Common myeloid progenitor, CD34-positive (primary cell): Measurements from ENCODE around the gene ANK3.

Experiments
- CTCF ChIA-PET: fragments of 350-600 bp; sonication (Branson Sonifier 250); formaldehyde crosslinking; loops from one replicate; lab custom pipeline; 2021; ENCODE audit warnings: antibody characterized with exemption; lab: Charles Lee
- POLR2A ChIA-PET: fragments of 350-600 bp; sonication (Branson Sonifier 250); formaldehyde crosslinking; loops from one replicate; lab custom pipeline; 2021; ENCODE audit warnings: antibody characterized with exemption; lab: Charles Lee
- DNase-seq, 3 donors: peaks; one replicate each; pipeline versions ENCODE4 v3.0.0 to v3.0.0-alpha.2; 2013
- H3K27ac ChIP-seq, 2 experiments: 1 replicate in 1 of 2; 2 replicates in 1 of 2; pipeline ENCODE4 v1.7.0; 2013; ENCODE audit warnings: inconsistent platforms in 2 of 2, low read length in 2 of 2, mild to moderate bottlenecking in 2 of 2, low read depth in 1 of 2, moderate library complexity in 1 of 2; ENCODE audit not compliant: severe bottlenecking in 2 of 2, insufficient read depth in 1 of 2, poor library complexity in 1 of 2
- H3K27me3 ChIP-seq, 5 experiments: replicated peaks in 2 of 5; 1 replicate in 3 of 5; 2 replicates in 2 of 5; pipeline versions ENCODE4 v1.6.1 to v1.7.0; 2013; ENCODE audit warnings: low read length in 4 of 5, mild to moderate bottlenecking in 2 of 5, moderate library complexity in 2 of 5, inconsistent platforms in 1 of 5; ENCODE audit not compliant: insufficient read depth in 5 of 5, control insufficient read depth in 4 of 5
- H3K36me3 ChIP-seq, 4 experiments: 1 replicate in 2 of 4; 2 replicates in 2 of 4; pipeline versions ENCODE4 v1.6.1 to v1.7.0; 2013; ENCODE audit warnings: low read length in 3 of 4, control low read depth in 1 of 4, mild to moderate bottlenecking in 1 of 4; ENCODE audit not compliant: control insufficient read depth in 4 of 4, insufficient read depth in 4 of 4
- H3K4me1 ChIP-seq, 4 experiments: 1 replicate in 3 of 4; 2 replicates in 1 of 4; pipeline versions ENCODE4 v1.6.1 to v1.7.1; 2013; ENCODE audit warnings: low read length in 3 of 4, mild to moderate bottlenecking in 3 of 4, control low read depth in 1 of 4, inconsistent platforms in 1 of 4, moderate library complexity in 1 of 4; ENCODE audit not compliant: control insufficient read depth in 4 of 4, insufficient read depth in 4 of 4; ENCODE audit errors: control extremely low read depth in 1 of 4
- H3K4me3 ChIP-seq, 7 experiments: 1 replicate in 4 of 7; 2 replicates in 3 of 7; pipeline versions ENCODE4 v1.5.1 to v1.7.0; 2013; ENCODE audit warnings: mild to moderate bottlenecking in 7 of 7, low read length in 6 of 7, moderate library complexity in 6 of 7, inconsistent platforms in 2 of 7, low read depth in 2 of 7, control low read depth in 1 of 7; ENCODE audit not compliant: insufficient read depth in 4 of 7, control insufficient read depth in 1 of 7; ENCODE audit errors: extremely low read depth in 1 of 7
- H3K9me3 ChIP-seq, 5 experiments: 1 replicate in 4 of 5; 2 replicates in 1 of 5; pipeline versions ENCODE4 v1.6.1 to v1.7.1; 2013; ENCODE audit warnings: low read length in 4 of 5, mild to moderate bottlenecking in 2 of 5, inconsistent platforms in 1 of 5, low read depth in 1 of 5, moderate library complexity in 1 of 5; ENCODE audit not compliant: control insufficient read depth in 4 of 5, insufficient read depth in 2 of 5; ENCODE audit errors: control extremely low read depth in 1 of 5
- WGBS: methylation state at CpG from one replicate; pipeline ENCODE4 v1.1.5; 2013; ENCODE audit not compliant: insufficient coverage; 5-methylcytosine and 5-hydroxymethylcytosine counted together

Gene ANK3

GRCh38 chr10:60413306-60414012 is 23.8 kb upstream of the ANK3 start:
- ChIA-PET CTCF (no interaction called here), POLR2A (no interaction called here)
- DNase-seq: no peak
- Histone ChIP-seq H3K27ac (no peak overlapping the region), H3K36me3 (no peaks in the 10 kb centered on the region), H3K4me3 (no peak overlapping the region), H3K27me3 (no peaks in the 10 kb centered on the region), H3K4me1 (no peaks in the 10 kb centered on the region), H3K9me3 (no peaks in the 10 kb centered on the region)
- WGBS: no CpG with 5 or more reads among the region's 2 CpGs

- POLR2A ChIA-PET: no interaction called here
- 100% methylated on average over 1 of the region's 3 CpGs for WGBS
- CTCF ChIA-PET: interaction anchor here (1.7 kb wide), 1 partner anchor 11 kb away, joined by 3 read pairs; no protein-coding TSS in a partner anchor
Measured at GRCh38 chr10:60410970-60411369, 21.3 kb upstream of the ANK3 start.

GRCh38 chr10:60409202-60409601 is 19.5 kb upstream of the ANK3 start:
- WGBS: 100% methylated on average over 1 of the region's 2 CpGs
- H3K36me3 ChIP-seq: no peaks in the 10 kb centered on the region
- POLR2A ChIA-PET: no interaction called here
- no peak for DNase-seq
- no peaks in the 10 kb centered on the region for H3K4me1 ChIP-seq
- H3K9me3 ChIP-seq: no peaks in the 10 kb centered on the region
- no peak overlapping the region for H3K27ac ChIP-seq
- no peak overlapping the region for H3K4me3 ChIP-seq
- CTCF ChIA-PET: interaction anchor here (0.5 to 1.1 kb wide), 3 partner anchors 8 to 224 kb away, joined by 3 read pairs; no protein-coding TSS in a partner anchor
- no peaks in the 10 kb centered on the region for H3K27me3 ChIP-seq

More at GRCh38 chr10:60410970-60411369, 21.3 kb upstream of the ANK3 start:
- no peaks in the 10 kb centered on the region for H3K9me3 ChIP-seq
- DNase-seq: no peak
- no peaks in the 10 kb centered on the region for H3K27me3 ChIP-seq
- H3K36me3 ChIP-seq: no peaks in the 10 kb centered on the region
- H3K4me3 ChIP-seq: no peak overlapping the region
- H3K27ac ChIP-seq: no peak overlapping the region
- H3K4me1 ChIP-seq: no peaks in the 10 kb centered on the region

GRCh38 chr10:60406182-60406581 is 16.5 kb upstream of the ANK3 start:
- no peaks in the 10 kb centered on the region for H3K36me3 ChIP-seq
- no peaks in the 10 kb centered on the region for H3K27me3 ChIP-seq
- ChIA-PET POLR2A (no interaction called here), CTCF (no interaction called here)
- H3K27ac ChIP-seq: no peak overlapping the region
- H3K4me1 ChIP-seq: no peaks in the 10 kb centered on the region
- peaks cover 0 to 4% (median 2%) of the 10 kb centered on the region in 5 experiments for H3K9me3 ChIP-seq
- DNase-seq: no peak
- no peak overlapping the region for H3K4me3 ChIP-seq
- WGBS: 100% methylated on average over 1 of the region's 3 CpGs

GRCh38 chr10:60405172-60405571 is 15.5 kb upstream of the ANK3 start:
- Histone ChIP-seq H3K36me3 (no peaks in the 10 kb centered on the region), H3K27ac (no peak overlapping the region), H3K4me1 (no peaks in the 10 kb centered on the region), H3K27me3 (no peaks in the 10 kb centered on the region), H3K4me3 (no peak overlapping the region), H3K9me3 (peaks cover 0 to 4% (median 2%) of the 10 kb centered on the region in 5 experiments)
- CTCF ChIA-PET: no interaction called here
- DNase-seq: no peak
- POLR2A ChIA-PET: no interaction called here

- CTCF ChIA-PET: no interaction called here
- POLR2A ChIA-PET: interaction anchor here (0.6 kb wide), 1 partner anchor 208 kb away, joined by 3 read pairs; no protein-coding TSS in a partner anchor
- no peak overlapping the region for H3K4me3 ChIP-seq
- H3K27ac ChIP-seq: no peak overlapping the region
- peaks cover 0 to 4% (median 2%) of the 10 kb centered on the region in 5 experiments for H3K9me3 ChIP-seq
- no peaks in the 10 kb centered on the region for H3K27me3 ChIP-seq
- no CpG with 5 or more reads among the region's 8 CpGs for WGBS
- no peak for DNase-seq
- no peaks in the 10 kb centered on the region for H3K4me1 ChIP-seq
- H3K36me3 ChIP-seq: no peaks in the 10 kb centered on the region
Measured at GRCh38 chr10:60403168-60403873, 13.6 kb upstream of the ANK3 start.

- Histone ChIP-seq H3K27ac (no peak overlapping the region), H3K27me3 (no peaks in the 10 kb centered on the region), H3K36me3 (no peaks in the 10 kb centered on the region), H3K9me3 (peaks cover 0 to 4% (median 2%) of the 10 kb centered on the region in 5 experiments), H3K4me3 (no peak overlapping the region), H3K4me1 (no peaks in the 10 kb centered on the region)
- POLR2A ChIA-PET: no interaction called here
- no peak for DNase-seq
- CTCF ChIA-PET: interaction anchor here (1.3 kb wide), 1 partner anchor 11 kb away, joined by 3 read pairs; no protein-coding TSS in a partner anchor
Measured at GRCh38 chr10:60400366-60400765, 10.7 kb upstream of the ANK3 start.
